Thyroid gland (tissue), 4 donors: ENCODE results near the gene LRBA. TPM values are rescaled to one million over a fixed set of nuclear protein-coding genes. Genes with fewer than 3 reads are reported as not detected.

Experiments used
- DNase-seq, 2 donors: peaks; one replicate each; pipeline ENCODE4 v3.0.0-alpha.2; 2019
- H3K27ac ChIP-seq, 3 donors: fragments of 200-600 bp; sonication (generic); 1 replicate in 2 of 3; 2 replicates in 1 of 3; pipeline ENCODE4 v1.5.1; 2016 to 2019; ENCODE audit warnings: mild to moderate bottlenecking in 1 of 3, moderate library complexity in 1 of 3
- H3K27me3 ChIP-seq: fragments of 200-600 bp; sonication (generic); one replicate; pipeline ENCODE4 v1.5.1; 2019
- H3K36me3 ChIP-seq, 2 donors: fragments of 200-600 bp; sonication (generic); one replicate each; pipeline ENCODE4 v1.5.1; 2016 to 2019
- H3K4me1 ChIP-seq, 2 donors: fragments of 200-600 bp; sonication (generic); one replicate each; pipeline ENCODE4 v1.5.1; 2017 to 2019
- H3K4me3 ChIP-seq, 3 donors: fragments of 200-600 bp; sonication (generic); replicated peaks in 1 of 3; 1 replicate in 2 of 3; 2 replicates in 1 of 3; pipeline ENCODE4 v1.5.1; 2016; ENCODE audit warnings: mild to moderate bottlenecking in 1 of 3
- H3K9me3 ChIP-seq: fragments of 200-600 bp; sonication (generic); one replicate; pipeline ENCODE4 v1.5.1; 2017
- CTCF ChIP-seq, 6 experiments: fragments of 200-600 bp in 3 of 6; fragments of 450-650 bp in 3 of 6; sonication (generic) in 3 of 6; IDR thresholded peaks; one replicate each; pipeline ENCODE4 v1.5.1; 2016 to 2019; ENCODE audit warnings: antibody characterized with exemption in 6 of 6, mild to moderate bottlenecking in 2 of 6, inconsistent platforms in 1 of 6, moderate library complexity in 1 of 6
- POLR2A ChIP-seq, 2 donors: fragments of 450-650 bp; IDR thresholded peaks; one replicate each; pipeline ENCODE4 v1.6.1; 2017; ENCODE audit warnings: antibody characterized with exemption in 2 of 2, mild to moderate bottlenecking in 2 of 2, moderate library complexity in 1 of 2
- WGBS, 2 donors: methylation state at CpG; one replicate each; pipeline ENCODE4 v1.1.5; 2017; 5-methylcytosine and 5-hydroxymethylcytosine counted together
- intact Hi-C: fragments of 100-400 bp; cut with DNase I; formaldehyde crosslinking; loops from one replicate; pipeline ENCODE4 v1.15.1; 2023
- total RNA-seq, 4 donors: library from RNA; depleted of rRNA; stranded (reverse); fragments of >200 nt; gene quantifications; one replicate each; pipeline ENCODE4 v1.2.3, GENCODE V29; 2016

Gene LRBA
- total RNA-seq, 4 donors from 2014 or later = 98.9 to 127 (median 113) TPM

- no peaks in the 10 kb centered on the region for H3K27me3 ChIP-seq
- peaks cover 2% of the 10 kb centered on the region in 2 donors for H3K4me1 ChIP-seq
- H3K4me3 ChIP-seq = no peak overlapping the region
- intact Hi-C loops = loop anchor here (10.0 kb wide), 1 partner anchor 162 kb away; the partner anchor contains the start of gene DCLK2
- H3K9me3 ChIP-seq = no peaks in the 10 kb centered on the region
- 83 to 84% methylated on average over 6 of the region's 6 CpGs for WGBS, 2 donors
- H3K36me3 ChIP-seq = no peaks in the 10 kb centered on the region
- H3K27ac ChIP-seq = no peak overlapping the region
- TF ChIP-seq CTCF (IDR thresholded peaks at IDR 0.05) (no peak), POLR2A (IDR thresholded peaks at IDR 0.05) (no peak)
- DNase-seq = no peak
Measured at GRCh38 chr4:150237110-150237872, 777.8 kb downstream of the LRBA start.

- Histone ChIP-seq H3K4me1 (peaks cover 7 to 9% of the 10 kb centered on the region in 2 donors), H3K9me3 (no peaks in the 10 kb centered on the region), H3K36me3 (no peaks in the 10 kb centered on the region), H3K27ac (no peak overlapping the region), H3K4me3 (no peak overlapping the region), H3K27me3 (no peaks in the 10 kb centered on the region)
- no peak for TF ChIP-seq POLR2A (IDR thresholded peaks at IDR 0.05)
- TF ChIP-seq CTCF (IDR thresholded peaks at IDR 0.05) = no peak
- no peak for DNase-seq
- intact Hi-C loops = loop anchor here (10.0 kb wide), 1 partner anchor 162 kb away; the partner anchor contains the start of gene DCLK2
Measured at GRCh38 chr4:150236626-150237025, 778.5 kb downstream of the LRBA start.

- Histone ChIP-seq H3K27ac (no peak overlapping the region), H3K9me3 (no peaks in the 10 kb centered on the region), H3K4me1 (peaks cover 12 to 14% of the 10 kb centered on the region in 2 donors), H3K27me3 (no peaks in the 10 kb centered on the region), H3K4me3 (no peak overlapping the region), H3K36me3 (no peaks in the 10 kb centered on the region)
- 88 to 89% methylated on average over 6 of the region's 6 CpGs for WGBS, 2 donors
- intact Hi-C loops = loop anchor here (10.0 kb wide), 1 partner anchor 161 kb away; the partner anchor contains the start of gene DCLK2
- no peak for DNase-seq
- TF ChIP-seq POLR2A (IDR thresholded peaks at IDR 0.05) = no peak
- no peak for TF ChIP-seq CTCF (IDR thresholded peaks at IDR 0.05)
Measured at GRCh38 chr4:150235808-150236271, 779.2 kb downstream of the LRBA start.

GRCh38 chr4:150235317-150235716, 779.8 kb downstream of the LRBA start:
- H3K4me1 ChIP-seq = peaks cover 14% of the 10 kb centered on the region in 2 donors
- no peak overlapping the region for H3K4me3 ChIP-seq
- intact Hi-C loops = loop anchor here (10.0 kb wide), 1 partner anchor 161 kb away; the partner anchor contains the start of gene DCLK2
- DNase-seq = no peak
- H3K27me3 ChIP-seq = no peaks in the 10 kb centered on the region
- no peaks in the 10 kb centered on the region for H3K9me3 ChIP-seq
- TF ChIP-seq POLR2A (IDR thresholded peaks at IDR 0.05) (no peak), CTCF (IDR thresholded peaks at IDR 0.05) (no peak)
- H3K27ac ChIP-seq = no peak overlapping the region
- 92% methylated on average over 5 of the region's 5 CpGs for WGBS, 2 donors
- H3K36me3 ChIP-seq = no peaks in the 10 kb centered on the region

- Histone ChIP-seq H3K4me1 (peaks cover 14% of the 10 kb centered on the region in 2 donors), H3K27ac (no peak overlapping the region), H3K9me3 (no peaks in the 10 kb centered on the region), H3K4me3 (no peak overlapping the region), H3K36me3 (no peaks in the 10 kb centered on the region), H3K27me3 (no peaks in the 10 kb centered on the region)
- TF ChIP-seq POLR2A (IDR thresholded peaks at IDR 0.05) (no peak), CTCF (IDR thresholded peaks at IDR 0.05) (no peak)
- no peak for DNase-seq
- 87 to 90% methylated on average over 5 of the region's 5 CpGs for WGBS, 2 donors
- intact Hi-C loops = loop anchor here (10.0 kb wide), 1 partner anchor 159 kb away; the partner anchor contains the start of gene DCLK2
Measured at GRCh38 chr4:150234246-150234645, 780.8 kb downstream of the LRBA start.
